K562 (cell line): ENCODE data around the gene CD70. TPM values are rescaled to one million over a fixed set of nuclear protein-coding genes. Genes with fewer than 3 reads are reported as not detected.
A peak's percentile ranks its signal among the peaks of the same experiment; 100 is the strongest.

ENCODE experiments used
- ATF7 ChIP-seq: fragments of 450-650 bp; IDR thresholded peaks from 2 replicates; pipeline ENCODE4 v1.7.1; 2014; ENCODE audit warnings: mild to moderate bottlenecking, moderate library complexity
- BMI1 ChIP-seq: fragments of 150-350 bp; IDR thresholded peaks from 2 replicates; pipeline ENCODE4 v1.6.1; 2014; ENCODE audit warnings: low read length
- CBX1 ChIP-seq: sonication (generic); IDR thresholded peaks from 2 replicates; pipeline ENCODE4 v1.6.1; 2016; ENCODE audit warnings: antibody characterized with exemption, low read depth, mild to moderate bottlenecking
- CHCHD3 ChIP-seq: fragments of 250-450 bp; sonication (Bioruptor Pico); IDR thresholded peaks from 2 replicates; pipeline ENCODE4 v2.1.2; 2022; ENCODE audit warnings: mild to moderate bottlenecking
- CXXC5 ChIP-seq: fragments of 250-450 bp; sonication (Bioruptor Pico); IDR thresholded peaks from 2 replicates; pipeline ENCODE4 v1.8.0; 2022; ENCODE audit warnings: inconsistent platforms, mild to moderate bottlenecking, moderate library complexity
- KLF13 ChIP-seq: fragments of 450-650 bp; IDR thresholded peaks from 2 replicates; pipeline ENCODE4 v1.6.1; 2016; ENCODE audit warnings: missing genetic modification characterization, low read depth, mild to moderate bottlenecking, missing compliant biosample characterization, moderate library complexity, borderline replicate concordance
- MCM7 ChIP-seq, 2 experiments: fragments of 450-650 bp; IDR thresholded peaks; 2 replicates each; pipeline ENCODE4 v1.6.1; 2016 to 2018
- OTX1 ChIP-seq: fragments of 450-650 bp; formaldehyde crosslinking; IDR thresholded peaks from 2 replicates; pipeline ENCODE4 v1.4.0; 2022; ENCODE audit warnings: mild to moderate bottlenecking
- POLR2G ChIP-seq: fragments of 200-400 bp; formaldehyde crosslinking; IDR thresholded peaks from 2 replicates; pipeline ENCODE4 v1.6.1; 2017; ENCODE audit warnings: low read depth, mild to moderate bottlenecking, antibody characterized with exemption, low read length, moderate library complexity
- RCOR1 ChIP-seq, 2 experiments: IDR thresholded peaks; 2 replicates each; pipeline ENCODE4 v1.6.1; 2012; ENCODE audit warnings: low read depth in 2 of 2, low read length in 2 of 2, borderline replicate concordance in 1 of 2, improper control_type of control experiment in 1 of 2
- SIN3B ChIP-seq: fragments of 450-650 bp; IDR thresholded peaks from 2 replicates; pipeline ENCODE4 v1.6.1; 2017; ENCODE audit warnings: low read depth, mild to moderate bottlenecking, moderate library complexity
- SIRT6 ChIP-seq: IDR thresholded peaks from one replicate; pipeline ENCODE4 v1.6.1; 2012; ENCODE audit warnings: low read depth, mild to moderate bottlenecking, control low read depth, inconsistent platforms, low read length, moderate library complexity
- SRF ChIP-seq, 2 experiments: fragments of 250-450, 450-650 bp in 1 of 2; sonication (Bioruptor Pico) in 1 of 2; sonication (generic) in 1 of 2; formaldehyde crosslinking; IDR thresholded peaks; 2 replicates each; pipeline versions ENCODE4 v1.5.0 to v1.5.1; 2020 to 2022; ENCODE audit warnings: mild to moderate bottlenecking in 1 of 2, missing genetic modification reagents in 1 of 2
- ZNF12 ChIP-seq: sonication (generic); formaldehyde crosslinking; IDR thresholded peaks from 2 replicates; pipeline ENCODE4 v1.4.0; 2020; ENCODE audit warnings: mild to moderate bottlenecking, missing genetic modification reagents
- ZNF146 ChIP-seq: IDR thresholded peaks from one replicate; pipeline ENCODE4 v1.6.1; 2018; ENCODE audit warnings: missing compliant biosample characterization; ENCODE audit not compliant: unreplicated experiment
- polyA plus RNA-seq, 8 experiments: library from polyadenylated mRNA; depleted of rRNA in 4 of 8; stranded (reverse) in 5 of 8; unstranded in 3 of 8; fragments of >200 nt; fragmentation: Nextera tagmentation in 2 of 8; fragmentation: Illumina TruSeq in 1 of 8; extraction: Ambion mirVana in 2 of 8; extraction: Trizol in 1 of 8; gene quantifications; 2 replicates each; pipeline versions ENCODE4 v1.2.1 to v1.2.3, GENCODE V29; 2011 to 2014; ENCODE audit warnings: inconsistent platforms in 1 of 8, missing spikeins in 1 of 8
- total RNA-seq, 7 experiments: library from RNA; depleted of rRNA in 6 of 7; stranded (reverse); fragments of >200 nt in 6 of 7; fragmentation: Illumina TruSeq in 2 of 7; extraction: Trizol in 2 of 7; gene quantifications; 2 replicates each; pipeline versions ENCODE4 v1.2.1 to v1.2.3, GENCODE V29; 2011 to 2021; ENCODE audit warnings: low replicate concordance in 1 of 7
- TF ChIP-seq, protein P1 (sequence below): IDR thresholded peaks from 2 replicates; pipeline ENCODE4 v1.6.1; 2014; ENCODE audit warnings: antibody characterized with exemption
- TF ChIP-seq, protein P2 (sequence below): fragments of 200-400 bp; formaldehyde crosslinking; IDR thresholded peaks from 2 replicates; pipeline ENCODE4 v1.6.1; 2017; ENCODE audit warnings: mild to moderate bottlenecking, low read depth, low read length, moderate library complexity
- TF ChIP-seq, protein P3 (sequence below): fragments of 450-650 bp; formaldehyde crosslinking; IDR thresholded peaks from 2 replicates; pipeline ENCODE4 v1.4.0; 2020; ENCODE audit warnings: mild to moderate bottlenecking, mixed read lengths

The CD70 gene
- total and polyA plus RNA-seq, 9 of the 15 experiments (the other 6 are each of a cell fraction or from before 2014, with no cell fraction given): 0.06 to 0.58 (median 0.33) TPM; not detected in 4

DNA sequence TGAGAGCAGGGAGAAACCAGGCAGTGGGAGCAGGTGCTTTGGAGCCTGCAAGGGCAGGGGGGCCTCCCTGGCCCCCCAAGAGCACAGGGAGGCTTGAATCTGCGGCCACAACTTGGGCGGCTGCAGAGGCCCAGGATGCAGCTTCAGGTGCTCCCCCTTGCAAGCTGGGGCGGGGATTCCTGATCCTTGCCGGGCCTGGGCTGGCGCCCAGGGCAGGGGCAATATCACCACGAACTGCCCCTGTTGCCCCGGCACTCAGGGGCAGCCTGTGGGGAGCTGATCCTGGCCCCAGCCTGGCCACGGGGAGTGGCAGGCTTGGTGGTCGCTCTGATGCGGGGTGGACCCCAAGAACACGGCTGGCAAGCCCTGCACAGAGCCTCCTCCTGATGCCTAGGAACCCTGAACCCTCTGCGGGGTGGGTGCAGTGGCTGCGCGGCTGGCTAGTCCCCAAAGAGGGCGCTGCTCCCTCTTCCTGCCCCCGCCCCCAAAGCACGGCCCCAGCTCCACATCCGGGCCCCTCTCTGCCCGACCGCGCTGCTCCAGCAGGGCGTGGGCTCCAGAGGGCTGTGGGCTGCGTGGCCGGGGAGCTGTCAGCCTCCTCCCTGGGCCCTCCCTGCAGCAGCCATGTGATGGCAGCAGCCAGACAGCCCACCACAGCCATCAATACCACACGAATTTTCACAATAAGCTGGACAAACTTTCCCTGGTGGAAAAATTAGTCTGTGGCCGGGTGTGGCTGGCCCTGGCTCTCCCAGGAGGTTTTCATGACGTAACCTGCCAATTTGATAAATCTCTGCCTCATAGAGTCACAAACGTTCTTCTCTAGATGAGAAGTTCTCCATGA, 39.1 kb downstream of the CD70 start (continued):
- no peak for TF ChIP-seq SIRT6
- no peak for TF ChIP-seq ZNF146 (CRISPR knock-in tag)
- peak; percentile 71 for TF ChIP-seq CXXC5 (CRISPR knock-in tag)
- no peak for TF ChIP-seq CBX1
- TF ChIP-seq, protein P1, sequence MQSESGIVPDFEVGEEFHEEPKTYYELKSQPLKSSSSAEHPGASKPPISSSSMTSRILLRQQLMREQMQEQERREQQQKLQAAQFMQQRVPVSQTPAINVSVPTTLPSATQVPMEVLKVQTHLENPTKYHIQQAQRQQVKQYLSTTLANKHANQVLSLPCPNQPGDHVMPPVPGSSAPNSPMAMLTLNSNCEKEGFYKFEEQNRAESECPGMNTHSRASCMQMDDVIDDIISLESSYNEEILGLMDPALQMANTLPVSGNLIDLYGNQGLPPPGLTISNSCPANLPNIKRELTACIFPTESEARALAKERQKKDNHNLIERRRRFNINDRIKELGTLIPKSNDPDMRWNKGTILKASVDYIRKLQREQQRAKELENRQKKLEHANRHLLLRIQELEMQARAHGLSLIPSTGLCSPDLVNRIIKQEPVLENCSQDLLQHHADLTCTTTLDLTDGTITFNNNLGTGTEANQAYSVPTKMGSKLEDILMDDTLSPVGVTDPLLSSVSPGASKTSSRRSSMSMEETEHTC: no peak
- TF ChIP-seq CHCHD3 (CRISPR knock-in tag): no peak
- TF ChIP-seq ATF7: peak; percentile 62; the same call in 1 of the 2 replicates
- TF ChIP-seq RCOR1 (IDR thresholded peaks at IDR 0.05; ENCODE audit: borderline replicate concordance in 1 of 2, low read depth in 2 of 2, low read length in 2 of 2): peak in 1 of 2 experiments; percentile 37; a peak in 1 of 4 replicates
- peak; percentile 70 for TF ChIP-seq POLR2G
- no peak for TF ChIP-seq SIN3B
- TF ChIP-seq BMI1: no peak
- TF ChIP-seq, protein P2, sequence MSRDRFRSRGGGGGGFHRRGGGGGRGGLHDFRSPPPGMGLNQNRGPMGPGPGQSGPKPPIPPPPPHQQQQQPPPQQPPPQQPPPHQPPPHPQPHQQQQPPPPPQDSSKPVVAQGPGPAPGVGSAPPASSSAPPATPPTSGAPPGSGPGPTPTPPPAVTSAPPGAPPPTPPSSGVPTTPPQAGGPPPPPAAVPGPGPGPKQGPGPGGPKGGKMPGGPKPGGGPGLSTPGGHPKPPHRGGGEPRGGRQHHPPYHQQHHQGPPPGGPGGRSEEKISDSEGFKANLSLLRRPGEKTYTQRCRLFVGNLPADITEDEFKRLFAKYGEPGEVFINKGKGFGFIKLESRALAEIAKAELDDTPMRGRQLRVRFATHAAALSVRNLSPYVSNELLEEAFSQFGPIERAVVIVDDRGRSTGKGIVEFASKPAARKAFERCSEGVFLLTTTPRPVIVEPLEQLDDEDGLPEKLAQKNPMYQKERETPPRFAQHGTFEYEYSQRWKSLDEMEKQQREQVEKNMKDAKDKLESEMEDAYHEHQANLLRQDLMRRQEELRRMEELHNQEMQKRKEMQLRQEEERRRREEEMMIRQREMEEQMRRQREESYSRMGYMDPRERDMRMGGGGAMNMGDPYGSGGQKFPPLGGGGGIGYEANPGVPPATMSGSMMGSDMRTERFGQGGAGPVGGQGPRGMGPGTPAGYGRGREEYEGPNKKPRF: no peak
- TF ChIP-seq KLF13 (tag): no peak; the same call in 1 of the 2 replicates
- no peak for TF ChIP-seq OTX1
- TF ChIP-seq SRF (CRISPR knock-in tag; IDR thresholded peaks at IDR 0.05): no peak
- no peak for TF ChIP-seq ZNF12 (CRISPR knock-in tag)
- TF ChIP-seq, protein P3, sequence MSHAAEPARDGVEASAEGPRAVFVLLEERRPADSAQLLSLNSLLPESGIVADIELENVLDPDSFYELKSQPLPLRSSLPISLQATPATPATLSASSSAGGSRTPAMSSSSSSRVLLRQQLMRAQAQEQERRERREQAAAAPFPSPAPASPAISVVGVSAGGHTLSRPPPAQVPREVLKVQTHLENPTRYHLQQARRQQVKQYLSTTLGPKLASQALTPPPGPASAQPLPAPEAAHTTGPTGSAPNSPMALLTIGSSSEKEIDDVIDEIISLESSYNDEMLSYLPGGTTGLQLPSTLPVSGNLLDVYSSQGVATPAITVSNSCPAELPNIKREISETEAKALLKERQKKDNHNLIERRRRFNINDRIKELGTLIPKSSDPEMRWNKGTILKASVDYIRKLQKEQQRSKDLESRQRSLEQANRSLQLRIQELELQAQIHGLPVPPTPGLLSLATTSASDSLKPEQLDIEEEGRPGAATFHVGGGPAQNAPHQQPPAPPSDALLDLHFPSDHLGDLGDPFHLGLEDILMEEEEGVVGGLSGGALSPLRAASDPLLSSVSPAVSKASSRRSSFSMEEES: no peak
- no peak for TF ChIP-seq MCM7 (IDR thresholded peaks at IDR 0.05)
